Endodermal cell (in vitro differentiated cells): ENCODE results near the gene CACHD1. TPM values are rescaled to one million over a fixed set of nuclear protein-coding genes. Genes with fewer than 3 reads are reported as not detected.
A peak's percentile ranks its signal among the peaks of the same experiment; 100 is the strongest.

Experiments used
- DNase-seq: peaks from one replicate; pipeline ENCODE4 v3.0.0-alpha.2; 2017
- H3K27ac ChIP-seq: 2 replicates; pipeline ENCODE4 v1.5.1; 2013; ENCODE audit warnings: mild to moderate bottlenecking, low read depth, low read length, moderate library complexity
- H3K27me3 ChIP-seq: 2 replicates; pipeline ENCODE4 v1.6.1; 2013; ENCODE audit warnings: mild to moderate bottlenecking, low read length, moderate library complexity; ENCODE audit not compliant: insufficient read depth, control insufficient read depth, poor library complexity, severe bottlenecking
- H3K36me3 ChIP-seq: 2 replicates; pipeline ENCODE4 v1.7.0; 2013; ENCODE audit warnings: mild to moderate bottlenecking, low read length, moderate library complexity; ENCODE audit not compliant: control insufficient read depth, insufficient read depth
- H3K4me1 ChIP-seq: one replicate; pipeline ENCODE4 v1.7.0; 2013; ENCODE audit warnings: low read length; ENCODE audit not compliant: control insufficient read depth, insufficient read depth
- H3K4me3 ChIP-seq: 2 replicates; pipeline ENCODE4 v1.5.1; 2013; ENCODE audit warnings: mild to moderate bottlenecking, low read length, moderate library complexity
- H3K9ac ChIP-seq: 2 replicates; pipeline ENCODE4 v1.6.1; 2013; ENCODE audit warnings: mild to moderate bottlenecking, low read length, moderate library complexity; ENCODE audit not compliant: poor library complexity, severe bottlenecking; ENCODE audit errors: extremely low read depth
- H3K9me3 ChIP-seq: 2 replicates; pipeline ENCODE4 v1.6.1; 2013; ENCODE audit warnings: mild to moderate bottlenecking, low read length, moderate library complexity; ENCODE audit not compliant: control insufficient read depth
- H3K27ac Mint-ChIP-seq: 2 replicates; pipeline ENCODE4 v1.8.0; 2020; ENCODE audit warnings: mixed read lengths
- H3K27me3 Mint-ChIP-seq: 2 replicates; pipeline ENCODE4 v1.8.0; 2021; ENCODE audit warnings: mild to moderate bottlenecking, mixed read lengths; ENCODE audit not compliant: insufficient read depth
- H3K36me3 Mint-ChIP-seq: 2 replicates; pipeline ENCODE4 v1.8.0; 2020; ENCODE audit warnings: low read depth, mixed read lengths
- H3K4me1 Mint-ChIP-seq: 2 replicates; pipeline ENCODE4 v1.8.0; 2020; ENCODE audit warnings: mixed read lengths
- H3K4me3 Mint-ChIP-seq: 2 replicates; pipeline ENCODE4 v1.8.0; 2020; ENCODE audit warnings: mild to moderate bottlenecking, moderate library complexity, mixed read lengths
- H3K9me3 Mint-ChIP-seq: 2 replicates; pipeline ENCODE4 v1.8.0; 2020; ENCODE audit warnings: mild to moderate bottlenecking, mixed read lengths
- CTCF ChIP-seq: fragments of 200-600 bp; sonication (generic); conservative IDR thresholded peaks from 2 replicates; pipeline ENCODE4 v1.5.0; 2021; ENCODE audit warnings: antibody characterized with exemption, mild to moderate bottlenecking
- WGBS, 2 experiments: methylation state at CpG; one replicate each; pipeline versions ENCODE4 v1.1.5 to v1.1.7; 2013; ENCODE audit warnings: missing lambda C conversion rate in 2 of 2, mixed read lengths in 1 of 2; ENCODE audit not compliant: insufficient coverage in 1 of 2, insufficient read length in 1 of 2; 5-methylcytosine and 5-hydroxymethylcytosine counted together
- total RNA-seq, 2 donors: library from RNA; stranded (reverse); fragmentation: NEBNext Ultra II Directional in 1 of 2; extraction: Animal tissue kit (Norgen Biotek cat#: 25700) in 1 of 2; gene quantifications; 2 replicates in 1 of 2; 3 replicates in 1 of 2; pipeline ENCODE4 v1.2.1, GENCODE V29; 2021

Gene CACHD1
- total RNA-seq, 2 donors from 2014 or later, result 29.2 to 40.7 TPM

- Mint-ChIP-seq H3K27ac (no peak overlapping the region), H3K9me3 (no peaks in the 10 kb centered on the region), H3K4me1 (peaks cover 43% of the 10 kb centered on the region), H3K4me3 (no peak overlapping the region), H3K36me3 (peaks cover 1% of the 10 kb centered on the region), H3K27me3 (no peaks in the 10 kb centered on the region)
- no peak overlapping the region for H3K27ac ChIP-seq
- no peaks in the 10 kb centered on the region for H3K9me3 ChIP-seq
- H3K9ac ChIP-seq, result no peak overlapping the region
- 100% methylated on average over 1 of the region's 1 CpG; no CpG with 5 or more reads in 1 of the 2 experiments for WGBS, 2 experiments
- TF ChIP-seq CTCF, result no peak
- H3K4me1 ChIP-seq, result peaks cover 12% of the 10 kb centered on the region
- no peaks in the 10 kb centered on the region for H3K27me3 ChIP-seq
- no peak overlapping the region for H3K4me3 ChIP-seq
- peaks cover 4% of the 10 kb centered on the region for H3K36me3 ChIP-seq
- DNase-seq, result no peak
Observed at GRCh38 chr1:64590316-64590715, 120.4 kb downstream of the CACHD1 start.

GRCh38 chr1:64594446-64594845 is 124.5 kb downstream of the CACHD1 start:
- 90% methylated on average over 4 of the region's 4 CpGs for WGBS, 2 experiments
- Histone ChIP-seq H3K27me3 (no peaks in the 10 kb centered on the region), H3K4me3 (peak overlapping the region; percentile 7), H3K27ac (peak overlapping the region; percentile 61), H3K9ac (no peak overlapping the region), H3K9me3 (no peaks in the 10 kb centered on the region), H3K36me3 (peaks cover 4% of the 10 kb centered on the region), H3K4me1 (peaks cover 24% of the 10 kb centered on the region)
- Mint-ChIP-seq H3K4me3 (no peak overlapping the region), H3K27ac (no peak overlapping the region), H3K36me3 (peaks cover 4% of the 10 kb centered on the region), H3K9me3 (no peaks in the 10 kb centered on the region), H3K4me1 (peaks cover 53% of the 10 kb centered on the region), H3K27me3 (peaks cover 6% of the 10 kb centered on the region)
- no peak for DNase-seq
- no peak for TF ChIP-seq CTCF

GRCh38 chr1:64595871-64596515 is 126.1 kb downstream of the CACHD1 start:
- Mint-ChIP-seq H3K9me3 (no peaks in the 10 kb centered on the region), H3K4me3 (no peak overlapping the region), H3K27me3 (peaks cover 15% of the 10 kb centered on the region), H3K27ac (peak overlapping the region; percentile 69), H3K36me3 (peaks cover 13% of the 10 kb centered on the region), H3K4me1 (peaks cover 52% of the 10 kb centered on the region)
- Histone ChIP-seq H3K4me3 (no peak overlapping the region), H3K27me3 (no peaks in the 10 kb centered on the region), H3K4me1 (peaks cover 24% of the 10 kb centered on the region), H3K36me3 (peaks cover 8% of the 10 kb centered on the region), H3K9me3 (peaks cover 8% of the 10 kb centered on the region), H3K9ac (peak overlapping the region; percentile 36), H3K27ac (peak overlapping the region; percentile 59)
- no peak for TF ChIP-seq CTCF
- 21 to 33% methylated on average over 3 to 5 of the region's 5 CpGs for WGBS, 2 experiments
- DNase-seq, result peak; percentile 71
